DND-41 (cell line): ENCODE measurements around the gene CALCOCO2.
A peak's percentile ranks its signal among the peaks of the same experiment; 100 is the strongest.

Experiments
- ATAC-seq: fragments of 200-7000 bp; cut with Tn5 transposase; 3 replicates; pipeline ENCODE4 v1.9.1; 2021; ENCODE audit warnings: low read depth; ENCODE audit not compliant: insufficient read depth
- DNase-seq: peaks from one replicate; pipeline ENCODE4 v3.0.0-alpha.2; 2020
- H2AFZ ChIP-seq: 2 replicates; pipeline ENCODE4 v1.6.0; 2012; ENCODE audit warnings: low read depth, low read length
- H3K27ac ChIP-seq: 2 replicates; pipeline ENCODE4 v1.5.1; 2012; ENCODE audit warnings: low read length, inconsistent platforms
- H3K27me3 ChIP-seq: fragments of 200-600 bp; sonication (generic); 2 replicates; pipeline ENCODE4 v1.6.0; 2012; ENCODE audit warnings: low read length, mild to moderate bottlenecking, inconsistent platforms; ENCODE audit not compliant: insufficient read depth, poor library complexity
- H3K36me3 ChIP-seq: 2 replicates; pipeline ENCODE4 v1.5.1; 2012; ENCODE audit warnings: low read length, inconsistent platforms; ENCODE audit not compliant: insufficient read depth
- H3K4me1 ChIP-seq: 2 replicates; pipeline ENCODE4 v1.5.1; 2012; ENCODE audit warnings: mild to moderate bottlenecking, low read length; ENCODE audit not compliant: insufficient read depth
- H3K4me2 ChIP-seq: 2 replicates; pipeline ENCODE4 v1.6.0; 2012; ENCODE audit warnings: mild to moderate bottlenecking, moderate library complexity, low read length, inconsistent platforms; ENCODE audit not compliant: insufficient read depth
- H3K4me3 ChIP-seq, 2 experiments: fragments of 200-600 bp in 1 of 2; shearing (Covaris generic) in 1 of 2; 2 replicates each; pipeline ENCODE4 v1.5.1; 2012 to 2016; ENCODE audit warnings: inconsistent platforms in 2 of 2, low read length in 2 of 2, mild to moderate bottlenecking in 2 of 2, low read depth in 1 of 2, moderate library complexity in 1 of 2
- H3K79me2 ChIP-seq: 2 replicates; pipeline ENCODE4 v1.6.0; 2012; ENCODE audit warnings: low read length, inconsistent platforms; ENCODE audit not compliant: insufficient read depth
- H3K9ac ChIP-seq: 2 replicates; pipeline ENCODE4 v1.6.0; 2012; ENCODE audit warnings: low read depth, mild to moderate bottlenecking, inconsistent platforms, low read length, moderate library complexity
- H3K9me3 ChIP-seq: 2 replicates; pipeline ENCODE4 v1.5.1; 2012; ENCODE audit warnings: low read length, moderate library complexity, mild to moderate bottlenecking, inconsistent platforms; ENCODE audit not compliant: insufficient read depth, severe bottlenecking
- H4K20me1 ChIP-seq: 2 replicates; pipeline ENCODE4 v1.6.0; 2012; ENCODE audit warnings: low read length; ENCODE audit not compliant: insufficient read depth
- CTCF ChIP-seq: IDR thresholded peaks from 2 replicates; pipeline ENCODE4 v1.5.1; 2012; ENCODE audit warnings: borderline replicate concordance, low read length, moderate library complexity, mild to moderate bottlenecking; ENCODE audit not compliant: poor library complexity, severe bottlenecking; ENCODE audit errors: extremely low read depth
- EZH2 ChIP-seq: IDR thresholded peaks from 3 replicates; pipeline ENCODE4 v1.6.1; 2012; ENCODE audit warnings: borderline replicate concordance, low read depth, mild to moderate bottlenecking, moderate library complexity, low read length, inconsistent platforms; ENCODE audit not compliant: severe bottlenecking

The CALCOCO2 gene

GRCh38 chr17:48908853-48909394 is 78.1 kb downstream of the CALCOCO2 start:
- Histone ChIP-seq H3K9me3 (no peaks in the 10 kb centered on the region), H3K27me3 (no peaks in the 10 kb centered on the region), H4K20me1 (peaks cover 46% of the 10 kb centered on the region), H3K79me2 (peaks cover 65% of the 10 kb centered on the region), H3K4me1 (peaks cover 38% of the 10 kb centered on the region), H3K9ac (peak overlapping the region; percentile 73), H3K36me3 (peaks cover 44% of the 10 kb centered on the region), H3K4me3 (peak overlapping the region; percentile 38 to 97; a peak in 3 of 4 replicates), H3K27ac (peak overlapping the region; percentile 96), H3K4me2 (peak overlapping the region; percentile 95), H2AFZ (peak overlapping the region; percentile 96; the same call in 1 of the 2 replicates)
- DNase-seq, result peak; percentile 98
- ATAC-seq, result peak; percentile 73
- TF ChIP-seq EZH2 (no peak), CTCF (no peak)

GRCh38 chr17:48909783-48910182 is 78.9 kb downstream of the CALCOCO2 start:
- no peak overlapping the region for H3K27ac ChIP-seq
- ATAC-seq, result no peak
- H3K9ac ChIP-seq, result peak overlapping the region; percentile 73; the same call in 1 of the 2 replicates
- peaks cover 38% of the 10 kb centered on the region for H3K4me1 ChIP-seq
- no peak overlapping the region for H2AFZ ChIP-seq
- DNase-seq, result no peak
- H3K79me2 ChIP-seq, result peaks cover 72% of the 10 kb centered on the region
- no peaks in the 10 kb centered on the region for H3K9me3 ChIP-seq
- H3K4me3 ChIP-seq, result peak overlapping the region; percentile 38 to 97; a peak in 3 of 4 replicates
- H3K36me3 ChIP-seq, result peaks cover 50% of the 10 kb centered on the region
- peak overlapping the region; percentile 95 for H3K4me2 ChIP-seq
- no peaks in the 10 kb centered on the region for H3K27me3 ChIP-seq
- TF ChIP-seq CTCF, result no peak
- peaks cover 51% of the 10 kb centered on the region for H4K20me1 ChIP-seq

- H4K20me1 ChIP-seq, result peaks cover 56% of the 10 kb centered on the region
- H3K79me2 ChIP-seq, result peaks cover 78% of the 10 kb centered on the region
- H3K4me1 ChIP-seq, result peaks cover 38% of the 10 kb centered on the region
- H3K36me3 ChIP-seq, result peaks cover 56% of the 10 kb centered on the region
- peak overlapping the region in 1 of 2 experiments; percentile 97; a peak in 1 of 4 replicates for H3K4me3 ChIP-seq
- ATAC-seq, result no peak
- TF ChIP-seq CTCF (no peak), EZH2 (no peak)
- H3K27ac ChIP-seq, result no peak overlapping the region
- DNase-seq, result no peak
- H3K27me3 ChIP-seq, result no peaks in the 10 kb centered on the region
- H3K9ac ChIP-seq, result peak overlapping the region; percentile 73; the same call in 1 of the 2 replicates
- H2AFZ ChIP-seq, result no peak overlapping the region
- H3K4me2 ChIP-seq, result peak overlapping the region; percentile 95
- H3K9me3 ChIP-seq, result no peaks in the 10 kb centered on the region
Measured at GRCh38 chr17:48910370-48910769, 79.5 kb downstream of the CALCOCO2 start.

GRCh38 chr17:48912476-48912875 is 81.6 kb downstream of the CALCOCO2 start:
- peaks cover 86% of the 10 kb centered on the region for H3K79me2 ChIP-seq
- H4K20me1 ChIP-seq, result peaks cover 61% of the 10 kb centered on the region
- no peak for ATAC-seq
- H3K27me3 ChIP-seq, result no peaks in the 10 kb centered on the region
- H3K9ac ChIP-seq, result no peak overlapping the region
- H3K9me3 ChIP-seq, result no peaks in the 10 kb centered on the region
- no peak for TF ChIP-seq EZH2
- TF ChIP-seq CTCF, result no peak
- H2AFZ ChIP-seq, result no peak overlapping the region
- no peak overlapping the region for H3K4me3 ChIP-seq
- 0 out of 2 replicates have a peak overlapping the region, but pooled peaks have one; percentile 42 for H3K4me2 ChIP-seq
- no peak overlapping the region for H3K27ac ChIP-seq
- peaks cover 35% of the 10 kb centered on the region for H3K4me1 ChIP-seq
- DNase-seq, result no peak
- H3K36me3 ChIP-seq, result peaks cover 76% of the 10 kb centered on the region
